HUDEP-2 (cell line): ENCODE measurements around the gene UTP15.

ENCODE experiments used
- DNase-seq, 76 experiments: peaks; one replicate each; lab custom pipeline; 2025; ENCODE audit not compliant: unreplicated experiment in 76 of 76; lab: John Stamatoyannopoulos, UW

The UTP15 gene

DNA sequence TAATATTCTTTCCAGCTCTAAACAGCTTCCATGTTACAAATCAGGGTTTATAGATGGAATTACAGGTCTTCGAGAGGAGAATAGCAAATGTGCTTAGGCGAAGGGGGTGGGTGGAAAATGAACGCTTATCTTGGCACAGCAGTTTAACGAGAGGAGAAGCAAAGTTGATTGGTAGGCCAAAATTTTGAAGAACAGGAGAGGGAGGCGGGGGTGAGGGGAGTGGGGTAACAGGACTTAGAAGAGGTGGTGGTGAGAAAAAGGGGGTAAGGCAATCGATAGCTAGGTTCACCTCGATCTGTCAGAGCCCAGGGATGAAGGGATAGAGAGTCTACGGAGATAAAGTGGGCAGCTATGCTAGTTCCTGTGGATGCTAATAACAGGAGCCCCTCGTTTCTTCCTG is 868 bp upstream of the UTP15 start:
- DNase-seq, result peak in 63 of 76 experiments; percentile 2 to 68 (median 30)

DNA sequence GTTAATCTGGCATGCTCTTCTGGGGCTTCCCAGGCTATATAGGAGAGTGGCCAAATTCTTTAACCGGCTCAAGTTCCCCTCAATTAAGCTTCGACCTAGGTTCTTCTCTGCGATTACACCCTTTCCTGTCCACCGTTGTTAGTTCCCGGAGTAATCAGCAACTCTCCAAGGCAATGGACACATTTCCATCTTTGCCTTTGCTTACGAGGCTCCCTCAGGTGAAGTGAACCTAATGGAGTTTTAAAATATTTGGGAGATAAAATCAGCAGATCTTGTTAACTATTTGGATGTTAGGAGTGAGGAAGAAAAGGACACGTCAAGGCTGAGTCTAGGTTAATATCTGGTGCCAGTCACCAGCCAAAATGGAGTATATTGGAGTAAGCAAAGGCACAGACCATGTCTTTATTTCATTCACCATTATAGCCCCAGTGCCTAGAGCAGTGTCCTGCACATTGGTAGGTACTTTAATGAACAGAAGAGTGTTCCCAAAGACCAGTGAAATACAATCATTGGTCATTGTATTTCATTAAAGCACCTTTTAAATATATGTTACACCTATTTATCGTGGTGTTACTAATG is 515 bp downstream of the UTP15 start:
- peak in 4 of 76 experiments; percentile 2 to 26 (median 12) for DNase-seq

DNA sequence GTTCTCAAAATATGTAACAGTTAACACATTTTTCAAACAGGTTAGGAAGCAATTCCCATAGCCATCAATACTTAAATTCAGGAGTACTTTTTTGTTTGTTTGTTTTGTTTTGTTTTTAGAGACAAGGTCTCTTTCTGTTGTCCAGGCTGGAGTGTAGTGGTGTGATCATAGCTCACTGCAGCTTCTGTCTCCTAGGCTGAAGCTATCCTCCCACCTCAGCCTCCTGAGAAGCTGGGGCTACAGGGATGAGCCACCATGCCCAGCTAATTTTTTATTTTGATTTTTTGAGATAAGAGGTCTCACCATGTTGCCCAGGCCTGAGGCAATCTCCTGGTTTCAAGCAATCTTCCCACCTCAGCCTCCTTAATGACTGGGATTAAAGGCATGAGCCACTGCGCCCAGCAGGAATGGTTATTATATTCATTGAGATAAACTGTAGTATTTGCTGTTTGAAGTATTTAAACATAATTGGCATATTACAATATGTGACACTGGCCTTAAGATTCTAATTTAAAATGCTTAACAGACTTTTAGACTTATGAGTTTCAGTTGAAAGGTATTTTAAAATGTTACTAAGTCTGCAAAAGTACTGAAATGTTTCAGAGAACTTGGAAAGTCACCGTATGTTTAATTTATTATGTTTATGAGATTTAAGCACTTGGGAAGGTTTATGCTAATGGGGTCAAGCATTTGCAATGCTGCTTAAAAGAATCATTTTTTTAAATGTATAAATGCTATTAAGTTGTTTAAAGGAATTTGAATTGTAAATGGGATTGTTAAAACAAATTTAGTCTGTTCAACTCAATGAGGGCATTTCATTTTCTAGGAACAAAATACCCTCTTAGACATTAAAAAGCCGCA is 17.0 kb downstream of the UTP15 start:
- DNase-seq, result no peak

GRCh38 chr5:73587923-73588322 is 22.4 kb downstream of the UTP15 start:
- no peak for DNase-seq

DNA sequence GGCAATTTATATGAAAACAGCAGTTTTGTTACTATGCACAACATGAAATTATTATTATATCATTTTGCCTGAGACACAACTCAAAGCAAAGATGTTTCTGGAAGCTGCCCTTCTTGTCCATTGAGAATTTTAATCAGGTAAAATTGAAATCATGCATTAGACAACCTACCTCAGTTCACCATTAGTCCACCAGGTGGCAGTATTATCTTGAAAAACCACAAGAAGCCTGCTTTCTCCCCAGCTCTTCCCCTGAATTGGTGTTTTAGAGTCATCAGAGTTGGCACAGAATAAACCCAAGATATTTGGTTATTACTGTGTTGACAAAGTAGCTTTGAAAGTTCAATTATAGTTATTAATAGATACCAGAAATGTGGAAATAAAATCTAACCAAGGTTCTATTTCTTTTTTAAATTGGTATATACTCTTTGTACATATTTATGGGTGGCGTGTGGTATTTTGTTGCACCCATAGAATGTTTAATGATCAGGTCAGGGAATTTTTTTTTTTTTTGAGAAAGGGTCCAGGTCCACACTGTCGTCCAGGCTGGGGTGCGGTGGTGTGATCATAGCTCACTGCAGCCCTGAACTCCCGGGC is 25.7 kb downstream of the UTP15 start:
- DNase-seq, result peak in 48 of 76 experiments; percentile 3 to 77 (median 42)

DNA sequence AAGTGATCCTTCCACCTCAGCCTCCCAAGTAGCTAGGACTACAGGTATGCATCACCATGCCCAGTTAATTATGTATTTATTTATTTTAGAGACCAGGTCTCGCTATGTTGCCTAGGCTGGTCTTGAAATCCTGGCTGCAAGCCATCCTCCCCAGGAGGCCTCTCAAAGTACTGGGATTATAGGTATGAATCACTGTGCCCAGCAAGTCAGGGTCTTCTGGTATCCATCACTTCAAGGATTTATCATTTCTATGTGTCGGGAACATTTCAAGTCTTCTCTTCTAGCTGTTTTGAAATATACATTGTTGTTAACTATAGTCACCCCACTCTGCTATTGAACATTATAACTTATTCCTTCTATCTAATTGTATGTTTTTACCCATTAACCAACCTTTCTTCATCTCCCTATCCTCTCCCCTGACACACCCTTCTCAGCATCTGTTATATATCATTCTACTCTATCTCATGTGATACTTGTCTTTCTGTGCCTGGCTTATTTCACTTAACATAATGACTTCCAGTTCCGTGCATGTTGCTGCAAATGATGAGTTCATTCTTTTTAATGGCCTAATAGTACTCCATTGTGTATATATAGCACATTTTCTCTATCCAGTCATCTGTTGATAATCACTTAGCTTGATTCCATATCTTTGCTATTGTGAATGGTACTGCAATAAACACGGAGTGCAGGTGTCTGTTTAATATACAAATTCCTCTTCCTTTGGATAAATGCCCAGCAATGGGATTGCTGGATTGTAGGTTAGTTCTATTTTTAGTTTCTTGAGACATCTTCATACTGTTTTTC is 26.4 kb downstream of the UTP15 start:
- no peak for DNase-seq

- no peak for DNase-seq
Observed at GRCh38 chr5:73592551-73592950, 27.0 kb downstream of the UTP15 start.

DNA sequence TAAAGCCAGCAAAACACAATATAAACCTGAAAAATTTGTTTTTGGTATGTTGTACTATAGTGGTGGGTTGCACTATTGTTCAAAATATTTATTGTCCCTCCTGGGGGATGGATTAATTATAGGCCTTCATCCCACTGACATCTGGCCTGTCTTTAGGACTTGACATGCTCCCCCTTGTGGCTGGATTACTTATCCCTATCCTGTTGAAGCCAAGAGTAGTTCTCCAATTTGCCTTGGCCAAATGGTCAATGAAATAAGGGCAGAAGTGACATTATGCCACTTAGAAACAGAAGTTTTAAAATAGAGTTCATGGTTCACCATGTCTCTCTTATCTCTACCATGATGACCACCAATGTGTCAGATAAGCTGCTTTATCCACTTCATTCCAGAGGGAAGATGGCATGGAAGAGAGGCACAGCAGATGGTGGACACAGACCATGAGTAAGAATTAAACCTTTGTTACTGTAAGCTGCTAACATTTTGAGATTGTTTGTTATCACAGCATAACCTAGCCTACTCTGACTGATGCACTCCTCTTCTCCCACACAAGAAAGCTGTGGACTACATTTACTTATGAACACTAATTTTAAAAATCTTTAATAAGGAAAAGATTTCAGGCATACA is 31.3 kb downstream of the UTP15 start:
- DNase-seq, result peak in 35 of 76 experiments; percentile 0 to 50 (median 15)

DNA sequence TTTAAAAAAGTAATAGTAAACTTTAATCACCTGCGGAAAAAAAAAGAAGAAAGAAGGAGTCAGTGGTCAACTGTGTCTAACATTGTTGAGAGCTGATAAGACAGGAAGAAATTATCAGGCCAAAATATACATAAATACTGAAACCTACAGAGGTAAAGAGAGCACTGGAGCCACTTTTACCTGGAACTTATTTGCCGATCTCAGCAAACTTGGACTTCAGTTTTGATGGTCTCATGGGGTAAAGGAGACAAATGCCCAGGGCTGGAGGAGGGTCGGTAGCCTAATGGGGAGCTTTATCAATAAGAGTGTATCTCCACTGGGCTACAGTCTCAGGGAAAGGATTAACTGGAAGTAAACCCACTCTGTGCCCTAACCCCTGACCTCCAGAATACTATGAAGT is 33.8 kb downstream of the UTP15 start:
- no peak for DNase-seq

DNA sequence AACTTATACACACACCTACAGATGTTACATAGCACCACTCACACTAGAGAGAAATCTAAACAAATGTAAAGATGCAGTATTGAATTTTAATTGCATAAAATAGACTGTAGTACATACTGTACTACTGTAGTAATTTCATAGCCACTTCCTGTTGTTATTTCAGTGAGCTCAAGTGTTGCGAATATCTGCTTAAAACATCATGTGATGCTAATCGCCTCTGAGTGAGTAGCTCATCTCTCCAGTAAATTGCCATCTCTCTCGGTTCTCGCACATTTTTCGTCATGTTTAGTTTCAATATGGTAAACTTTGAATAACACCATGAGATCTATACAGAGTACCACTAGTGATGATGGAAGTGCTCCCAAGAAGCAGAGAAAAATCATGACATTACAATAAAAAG is 38.5 kb downstream of the UTP15 start:
- DNase-seq, result no peak

DNA sequence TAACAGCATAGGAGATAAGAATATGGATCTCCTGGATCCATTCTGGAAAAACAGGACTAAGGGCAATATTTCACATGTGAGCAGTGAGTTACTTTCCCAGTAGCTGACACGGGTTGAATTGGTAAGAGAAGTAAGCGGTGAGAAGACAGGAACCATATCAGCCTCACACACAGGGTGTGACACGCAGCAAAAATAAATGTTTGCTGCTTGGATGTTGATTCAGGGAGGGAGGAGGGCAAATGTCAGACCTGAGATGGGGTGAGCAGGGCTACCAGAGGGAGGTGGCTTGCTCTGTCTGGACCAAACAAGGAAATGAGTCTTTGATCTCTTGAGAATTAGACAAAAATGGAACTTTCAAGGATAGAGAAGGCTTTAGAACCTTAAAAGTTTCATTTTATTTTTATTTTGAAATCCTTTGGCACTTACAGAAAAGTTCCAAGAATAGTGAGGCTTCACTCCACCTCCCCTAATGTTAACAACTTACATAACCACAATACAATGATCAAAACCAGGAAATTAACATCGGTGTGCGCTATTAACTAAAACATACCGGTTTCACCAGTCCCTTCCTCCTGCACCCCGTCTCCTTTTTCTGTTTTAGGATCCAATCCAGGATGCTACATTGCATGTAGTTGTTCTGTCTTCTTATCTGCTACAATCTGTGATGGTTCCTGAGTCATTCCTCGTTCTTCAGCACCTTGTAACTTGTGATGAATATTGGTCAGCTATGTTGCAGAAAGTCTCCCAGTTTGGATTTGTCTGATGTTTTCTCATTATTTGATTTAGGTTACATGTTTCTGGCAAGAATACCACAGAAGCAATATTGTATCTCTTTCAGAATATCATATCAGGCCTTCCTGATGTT is 39.9 kb downstream of the UTP15 start:
- no peak for DNase-seq

- DNase-seq, result no peak
Observed at GRCh38 chr5:73606206-73606753, 40.7 kb downstream of the UTP15 start.

- DNase-seq, result no peak
Observed at GRCh38 chr5:73607228-73607627, 41.7 kb downstream of the UTP15 start.

DNA sequence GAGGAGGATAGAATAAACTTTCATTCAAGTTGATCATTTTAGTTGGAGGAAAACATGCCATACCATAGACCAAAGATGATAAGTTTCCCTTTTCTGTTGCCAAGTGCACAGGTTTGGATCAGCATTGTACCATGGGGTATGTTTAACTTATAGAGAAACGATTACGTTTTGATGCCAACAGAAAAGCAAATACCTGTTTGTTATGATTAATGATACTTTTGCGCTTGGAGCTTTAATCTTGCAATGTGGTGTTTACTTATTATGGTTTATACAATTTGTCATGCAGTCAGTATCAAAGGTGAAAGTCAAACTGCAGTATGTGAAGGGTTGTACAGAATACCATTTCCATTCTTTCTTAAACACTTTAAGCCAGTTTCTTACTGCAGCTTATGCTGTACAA is 47.3 kb downstream of the UTP15 start:
- no peak for DNase-seq

DNA sequence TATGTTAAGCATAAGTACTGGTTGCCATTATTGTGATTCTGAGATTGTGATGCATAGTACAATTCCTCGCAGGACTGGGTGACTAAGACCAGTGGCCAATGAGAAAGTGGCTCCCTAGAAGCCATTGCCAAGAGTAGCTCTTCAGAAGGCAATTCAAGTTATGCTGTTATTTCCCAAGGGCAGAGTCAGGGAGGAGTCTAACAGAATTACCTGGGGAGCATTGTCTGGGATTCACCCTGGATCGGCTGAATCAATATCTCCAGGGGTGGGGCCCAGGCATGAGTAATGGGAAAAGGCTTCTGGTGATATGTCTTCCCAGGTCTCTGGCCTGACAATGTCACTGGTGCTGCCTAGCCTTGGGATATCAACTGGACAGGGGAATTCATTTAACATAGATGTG is 49.5 kb downstream of the UTP15 start:
- no peak for DNase-seq

GRCh38 chr5:73615947-73616346 is 50.4 kb downstream of the UTP15 start:
- DNase-seq, result no peak

DNA sequence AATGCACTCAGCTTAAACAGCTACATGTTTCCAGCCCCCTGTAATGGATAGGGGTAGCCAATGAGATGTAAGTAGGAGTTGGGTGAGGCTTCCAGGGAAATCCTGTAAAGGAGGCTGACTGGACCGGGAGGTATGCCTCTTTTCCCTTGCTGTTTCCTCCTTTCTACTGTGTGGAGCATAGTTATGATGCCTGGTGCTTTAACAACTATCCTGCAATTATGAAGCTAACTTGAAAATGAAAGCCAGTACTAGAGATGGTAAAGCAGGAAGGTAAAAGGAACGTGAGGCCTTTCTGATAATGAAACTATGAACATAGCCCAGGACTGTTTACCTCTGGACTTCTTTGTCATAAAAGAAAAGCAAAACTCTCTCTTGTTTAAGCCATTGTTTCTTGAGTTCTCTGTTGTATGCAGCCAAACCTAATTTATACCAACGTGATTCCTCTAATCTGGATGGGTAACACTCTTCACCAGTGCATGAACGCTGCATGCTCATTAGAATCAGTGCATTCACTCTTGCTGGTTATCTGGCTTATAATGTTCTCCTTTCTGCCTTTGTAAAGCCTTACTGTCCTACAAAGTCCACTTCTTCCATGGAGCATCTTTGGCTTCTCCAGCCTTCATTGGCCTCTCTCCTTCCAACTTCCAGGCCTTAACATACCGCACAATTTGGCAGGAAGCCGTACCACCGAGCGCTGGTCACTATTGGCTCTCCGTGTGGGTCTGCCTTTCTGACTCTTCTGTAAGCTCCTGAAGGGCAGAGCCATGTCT is 52.2 kb downstream of the UTP15 start:
- no peak for DNase-seq

DNA sequence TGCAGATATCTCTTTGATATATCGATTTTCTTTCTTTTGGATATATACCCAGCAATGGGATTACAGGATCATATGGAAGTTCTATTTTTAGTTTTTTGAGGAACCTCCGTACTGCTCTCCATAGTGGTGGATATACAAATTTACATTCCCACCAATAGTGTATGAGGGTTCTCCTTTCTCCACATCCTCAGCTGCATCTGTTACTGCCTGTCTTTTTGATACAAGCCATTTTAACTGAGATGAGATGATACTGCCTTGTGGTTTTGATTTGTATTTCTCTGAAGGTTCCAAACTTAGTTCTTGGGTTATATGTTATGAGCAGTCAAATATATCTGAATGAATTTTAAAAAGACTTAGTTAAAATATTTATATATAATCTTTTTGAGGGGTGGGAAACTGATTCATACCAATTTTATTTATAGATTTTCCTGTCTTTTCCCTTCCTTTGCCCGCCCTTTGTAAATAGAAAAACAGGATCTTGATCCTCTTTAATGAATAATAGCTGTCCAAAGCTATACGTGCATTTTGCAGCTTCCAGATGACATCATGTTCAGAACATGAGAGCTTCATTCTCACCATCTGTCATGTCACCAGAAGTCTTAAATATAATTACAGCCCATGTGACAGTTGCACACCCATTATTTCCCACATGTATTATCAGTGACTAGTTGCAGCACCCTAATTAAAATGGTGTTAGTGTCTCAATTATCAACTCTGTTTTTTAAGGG is 54.2 kb downstream of the UTP15 start:
- DNase-seq, result no peak
